ENCODE results near the gene MLH1.

Gene MLH1

GRCh38 chr3:37087870-37088269, 94.6 kb downstream of the MLH1 start:
- Histone ChIP-seq H3K9me3 (ENCODE audit: control extremely low read depth in 1 of 5, control insufficient read depth in 4 of 5, insufficient read depth in 2 of 5, low read depth in 1 of 5, low read length in 4 of 5) (no peaks in the 10 kb centered on the region), H3K4me1 (ENCODE audit: control extremely low read depth in 1 of 4, control insufficient read depth in 4 of 4, insufficient read depth in 4 of 4, low read length in 3 of 4) (no peaks in the 10 kb centered on the region), H3K27ac (ENCODE audit: insufficient read depth in 1 of 2, low read depth in 1 of 2, low read length in 2 of 2, poor library complexity in 1 of 2, severe bottlenecking in 2 of 2) (no peak overlapping the region), H3K36me3 (ENCODE audit: control insufficient read depth in 4 of 4, insufficient read depth in 4 of 4, low read length in 3 of 4) (peaks cover 17 to 21% (median 17%) of the 10 kb centered on the region in 4 experiments), H3K4me3 (ENCODE audit: control insufficient read depth in 1 of 7, extremely low read depth in 1 of 7, insufficient read depth in 4 of 7, low read depth in 2 of 7, low read length in 6 of 7) (no peak overlapping the region), H3K27me3 (replicated peaks in 2 of 5; ENCODE audit: control insufficient read depth in 4 of 5, insufficient read depth in 5 of 5, low read length in 4 of 5) (no peaks in the 10 kb centered on the region)
- WGBS (ENCODE audit: insufficient coverage), result 100% methylated on average over 2 of the region's 2 CpGs
- POLR2A ChIA-PET, result no interaction called here
- no peak for DNase-seq
- CTCF ChIA-PET, result interaction anchor here (1.2 kb wide), 1 partner anchor 10 kb away, joined by 3 read pairs; no protein-coding TSS in a partner anchor

GRCh38 chr3:37092484-37092883, 99.2 kb downstream of the MLH1 start:
- peaks cover 0 to 3% (median 1%) of the 10 kb centered on the region in 4 experiments for H3K4me1 ChIP-seq (ENCODE audit: control extremely low read depth in 1 of 4, control insufficient read depth in 4 of 4, insufficient read depth in 4 of 4, low read length in 3 of 4)
- ChIA-PET POLR2A (no interaction called here), CTCF (interaction anchor here (0.7 kb wide), 1 partner anchor 432 kb away, joined by 3 read pairs; no protein-coding TSS in a partner anchor)
- H3K27me3 ChIP-seq (replicated peaks in 2 of 5; ENCODE audit: control insufficient read depth in 4 of 5, insufficient read depth in 5 of 5, low read length in 4 of 5), result no peaks in the 10 kb centered on the region
- H3K9me3 ChIP-seq (ENCODE audit: control extremely low read depth in 1 of 5, control insufficient read depth in 4 of 5, insufficient read depth in 2 of 5, low read depth in 1 of 5, low read length in 4 of 5), result no peaks in the 10 kb centered on the region
- DNase-seq, result no peak
- no peak overlapping the region for H3K4me3 ChIP-seq (ENCODE audit: control insufficient read depth in 1 of 7, extremely low read depth in 1 of 7, insufficient read depth in 4 of 7, low read depth in 2 of 7, low read length in 6 of 7)
- WGBS (ENCODE audit: insufficient coverage), result 93% methylated on average over 3 of the region's 3 CpGs
- peaks cover 10 to 23% (median 15%) of the 10 kb centered on the region in 4 experiments for H3K36me3 ChIP-seq (ENCODE audit: control insufficient read depth in 4 of 4, insufficient read depth in 4 of 4, low read length in 3 of 4)
- H3K27ac ChIP-seq (ENCODE audit: insufficient read depth in 1 of 2, low read depth in 1 of 2, low read length in 2 of 2, poor library complexity in 1 of 2, severe bottlenecking in 2 of 2), result no peak overlapping the region

GRCh38 chr3:37093481-37093880, 100.2 kb downstream of the MLH1 start:
- Histone ChIP-seq H3K27me3 (replicated peaks in 2 of 5; ENCODE audit: control insufficient read depth in 4 of 5, insufficient read depth in 5 of 5, low read length in 4 of 5) (no peaks in the 10 kb centered on the region), H3K4me1 (ENCODE audit: control extremely low read depth in 1 of 4, control insufficient read depth in 4 of 4, insufficient read depth in 4 of 4, low read length in 3 of 4) (peaks cover 0 to 3% (median 1%) of the 10 kb centered on the region in 4 experiments), H3K36me3 (ENCODE audit: control insufficient read depth in 4 of 4, insufficient read depth in 4 of 4, low read length in 3 of 4) (peaks cover 8 to 23% (median 13%) of the 10 kb centered on the region in 4 experiments), H3K27ac (ENCODE audit: insufficient read depth in 1 of 2, low read depth in 1 of 2, low read length in 2 of 2, poor library complexity in 1 of 2, severe bottlenecking in 2 of 2) (no peak overlapping the region), H3K9me3 (ENCODE audit: control extremely low read depth in 1 of 5, control insufficient read depth in 4 of 5, insufficient read depth in 2 of 5, low read depth in 1 of 5, low read length in 4 of 5) (no peaks in the 10 kb centered on the region), H3K4me3 (ENCODE audit: control insufficient read depth in 1 of 7, extremely low read depth in 1 of 7, insufficient read depth in 4 of 7, low read depth in 2 of 7, low read length in 6 of 7) (no peak overlapping the region)
- WGBS (ENCODE audit: insufficient coverage), result 100% methylated on average over 1 of the region's 2 CpGs
- no peak for DNase-seq
- CTCF ChIA-PET, result no interaction called here
- POLR2A ChIA-PET, result no interaction called here

- Histone ChIP-seq H3K4me1 (ENCODE audit: control extremely low read depth in 1 of 4, control insufficient read depth in 4 of 4, insufficient read depth in 4 of 4, low read length in 3 of 4) (peaks cover 0 to 3% (median 1%) of the 10 kb centered on the region in 4 experiments), H3K27ac (ENCODE audit: insufficient read depth in 1 of 2, low read depth in 1 of 2, low read length in 2 of 2, poor library complexity in 1 of 2, severe bottlenecking in 2 of 2) (peak overlapping the region in 1 of 2 experiments; percentile 26), H3K27me3 (replicated peaks in 2 of 5; ENCODE audit: control insufficient read depth in 4 of 5, insufficient read depth in 5 of 5, low read length in 4 of 5) (no peaks in the 10 kb centered on the region), H3K36me3 (ENCODE audit: control insufficient read depth in 4 of 4, insufficient read depth in 4 of 4, low read length in 3 of 4) (peaks cover 7 to 23% (median 11%) of the 10 kb centered on the region in 4 experiments), H3K9me3 (ENCODE audit: control extremely low read depth in 1 of 5, control insufficient read depth in 4 of 5, insufficient read depth in 2 of 5, low read depth in 1 of 5, low read length in 4 of 5) (no peaks in the 10 kb centered on the region), H3K4me3 (ENCODE audit: control insufficient read depth in 1 of 7, extremely low read depth in 1 of 7, insufficient read depth in 4 of 7, low read depth in 2 of 7, low read length in 6 of 7) (no peak overlapping the region)
- ChIA-PET POLR2A (no interaction called here), CTCF (interaction anchor here (1.1 kb wide), 1 partner anchor 9 kb away, joined by 4 read pairs; no protein-coding TSS in a partner anchor)
- DNase-seq, result peak in 2 of 3 donors; percentile 36 to 53
- WGBS (ENCODE audit: insufficient coverage), result 47% methylated on average over 2 of the region's 3 CpGs
These were observed 101.3 kb downstream of the MLH1 start for GRCh38 chr3:37094636-37095035.

GRCh38 chr3:37096288-37096687, 103.0 kb downstream of the MLH1 start:
- Histone ChIP-seq H3K36me3 (ENCODE audit: control insufficient read depth in 4 of 4, insufficient read depth in 4 of 4, low read length in 3 of 4) (peaks cover 0 to 15% (median 6%) of the 10 kb centered on the region in 4 experiments), H3K27me3 (replicated peaks in 2 of 5; ENCODE audit: control insufficient read depth in 4 of 5, insufficient read depth in 5 of 5, low read length in 4 of 5) (no peaks in the 10 kb centered on the region), H3K27ac (ENCODE audit: insufficient read depth in 1 of 2, low read depth in 1 of 2, low read length in 2 of 2, poor library complexity in 1 of 2, severe bottlenecking in 2 of 2) (no peak overlapping the region), H3K4me1 (ENCODE audit: control extremely low read depth in 1 of 4, control insufficient read depth in 4 of 4, insufficient read depth in 4 of 4, low read length in 3 of 4) (peaks cover 0 to 3% (median 1%) of the 10 kb centered on the region in 4 experiments), H3K4me3 (ENCODE audit: control insufficient read depth in 1 of 7, extremely low read depth in 1 of 7, insufficient read depth in 4 of 7, low read depth in 2 of 7, low read length in 6 of 7) (no peak overlapping the region), H3K9me3 (ENCODE audit: control extremely low read depth in 1 of 5, control insufficient read depth in 4 of 5, insufficient read depth in 2 of 5, low read depth in 1 of 5, low read length in 4 of 5) (no peaks in the 10 kb centered on the region)
- no CpG with 5 or more reads among the region's 1 CpG for WGBS (ENCODE audit: insufficient coverage)
- DNase-seq, result no peak
- ChIA-PET CTCF (no interaction called here), POLR2A (no interaction called here)

GRCh38 chr3:37096975-37097374, 103.7 kb downstream of the MLH1 start:
- H3K4me1 ChIP-seq (ENCODE audit: control extremely low read depth in 1 of 4, control insufficient read depth in 4 of 4, insufficient read depth in 4 of 4, low read length in 3 of 4), result peaks cover 0 to 3% (median 1%) of the 10 kb centered on the region in 4 experiments
- ChIA-PET POLR2A (no interaction called here), CTCF (interaction anchor here (1.0 kb wide), 1 partner anchor 9 kb away, joined by 3 read pairs; no protein-coding TSS in a partner anchor)
- peak in 2 of 3 donors; percentile 28 to 52 for DNase-seq
- H3K27me3 ChIP-seq (replicated peaks in 2 of 5; ENCODE audit: control insufficient read depth in 4 of 5, insufficient read depth in 5 of 5, low read length in 4 of 5), result no peaks in the 10 kb centered on the region
- WGBS (ENCODE audit: insufficient coverage), result no CpG with 5 or more reads among the region's 1 CpG
- no peaks in the 10 kb centered on the region for H3K9me3 ChIP-seq (ENCODE audit: control extremely low read depth in 1 of 5, control insufficient read depth in 4 of 5, insufficient read depth in 2 of 5, low read depth in 1 of 5, low read length in 4 of 5)
- H3K4me3 ChIP-seq (ENCODE audit: control insufficient read depth in 1 of 7, extremely low read depth in 1 of 7, insufficient read depth in 4 of 7, low read depth in 2 of 7, low read length in 6 of 7), result no peak overlapping the region
- peaks cover 0 to 12% (median 5%) of the 10 kb centered on the region in 4 experiments for H3K36me3 ChIP-seq (ENCODE audit: control insufficient read depth in 4 of 4, insufficient read depth in 4 of 4, low read length in 3 of 4)
- H3K27ac ChIP-seq (ENCODE audit: insufficient read depth in 1 of 2, low read depth in 1 of 2, low read length in 2 of 2, poor library complexity in 1 of 2, severe bottlenecking in 2 of 2), result no peak overlapping the region

GRCh38 chr3:37097776-37098175, 104.5 kb downstream of the MLH1 start:
- CTCF ChIA-PET, result interaction anchor here (1.0 kb wide), 1 partner anchor 9 kb away, joined by 3 read pairs; no protein-coding TSS in a partner anchor
- no peak overlapping the region for H3K27ac ChIP-seq (ENCODE audit: insufficient read depth in 1 of 2, low read depth in 1 of 2, low read length in 2 of 2, poor library complexity in 1 of 2, severe bottlenecking in 2 of 2)

More at GRCh38 chr3:37097776-37098175, 104.5 kb downstream of the MLH1 start:
- Histone ChIP-seq H3K4me3 (ENCODE audit: control insufficient read depth in 1 of 7, extremely low read depth in 1 of 7, insufficient read depth in 4 of 7, low read depth in 2 of 7, low read length in 6 of 7) (no peak overlapping the region), H3K27me3 (replicated peaks in 2 of 5; ENCODE audit: control insufficient read depth in 4 of 5, insufficient read depth in 5 of 5, low read length in 4 of 5) (no peaks in the 10 kb centered on the region), H3K9me3 (ENCODE audit: control extremely low read depth in 1 of 5, control insufficient read depth in 4 of 5, insufficient read depth in 2 of 5, low read depth in 1 of 5, low read length in 4 of 5) (no peaks in the 10 kb centered on the region), H3K4me1 (ENCODE audit: control extremely low read depth in 1 of 4, control insufficient read depth in 4 of 4, insufficient read depth in 4 of 4, low read length in 3 of 4) (peaks cover 0 to 3% (median 1%) of the 10 kb centered on the region in 4 experiments), H3K36me3 (ENCODE audit: control insufficient read depth in 4 of 4, insufficient read depth in 4 of 4, low read length in 3 of 4) (peaks cover 0 to 8% (median 3%) of the 10 kb centered on the region in 4 experiments)
- DNase-seq, result no peak
- POLR2A ChIA-PET, result no interaction called here
